Gastrocnemius medialis (tissue), 4 donors: ENCODE measurements around the gene KCNQ2. TPM values are rescaled to one million over a fixed set of nuclear protein-coding genes. Genes with fewer than 3 reads are reported as not detected.

Experiments used
- ATAC-seq, 2 donors: fragments of 150-250 bp; one replicate each; pipeline ENCODE4 v1.9.1; 2016
- DNase-seq, 2 donors: peaks; one replicate each; pipeline ENCODE4 v3.0.0-alpha.2; 2019
- H3K27ac ChIP-seq, 4 donors: fragments of 200-600 bp; sonication (generic); 1 replicate in 1 of 4; 2 replicates in 3 of 4; pipeline ENCODE4 v1.5.1; 2016 to 2018; ENCODE audit warnings: mild to moderate bottlenecking in 2 of 4, moderate library complexity in 1 of 4
- H3K27me3 ChIP-seq, 3 donors: fragments of 200-600 bp; sonication (generic) in 2 of 3; 1 replicate in 1 of 3; 2 replicates in 2 of 3; pipeline versions ENCODE4 v1.5.1 to v1.6.0; 2016 to 2019; ENCODE audit warnings: mild to moderate bottlenecking in 1 of 3, moderate library complexity in 1 of 3
- H3K36me3 ChIP-seq, 2 donors: fragments of 200-600 bp; sonication (generic) in 1 of 2; one replicate each; pipeline ENCODE4 v1.5.1; 2017 to 2018
- H3K4me1 ChIP-seq, 2 donors: fragments of 200-600 bp; sonication (generic) in 1 of 2; one replicate each; pipeline ENCODE4 v1.5.1; 2016 to 2017; ENCODE audit warnings: mild to moderate bottlenecking in 2 of 2
- H3K4me3 ChIP-seq, 4 donors: fragments of 200-600 bp; sonication (generic) in 3 of 4; 1 replicate in 1 of 4; 2 replicates in 3 of 4; pipeline ENCODE4 v1.5.1; 2016 to 2019; ENCODE audit warnings: mild to moderate bottlenecking in 2 of 4
- H3K9me3 ChIP-seq, 3 donors: fragments of 200-600 bp; sonication (generic) in 2 of 3; 1 replicate in 1 of 3; 2 replicates in 2 of 3; pipeline ENCODE4 v1.5.1; 2016 to 2019
- CTCF ChIP-seq, 5 experiments: fragments of 450-650 bp in 3 of 5; fragments of 200-600 bp in 2 of 5; sonication (generic) in 2 of 5; IDR thresholded peaks in 4 of 5; conservative IDR thresholded peaks in 1 of 5; 1 replicate in 4 of 5; 2 replicates in 1 of 5; pipeline ENCODE4 v1.5.1; 2016 to 2019; ENCODE audit warnings: antibody characterized with exemption in 5 of 5, mild to moderate bottlenecking in 3 of 5, moderate library complexity in 3 of 5
- POLR2A ChIP-seq, 2 donors: fragments of 450-650 bp; IDR thresholded peaks; one replicate each; pipeline ENCODE4 v1.6.1; 2017; ENCODE audit warnings: antibody characterized with exemption in 2 of 2, mild to moderate bottlenecking in 2 of 2, moderate library complexity in 2 of 2
- in situ Hi-C, 4 donors: fragments of 200-750 bp; cut with MboI; loops; one replicate each; pipeline versions ENCODE4 v1.15.0 to v1.8.0; 2017; ENCODE audit warnings: low sequenced_read_pairs in 4 of 4
- intact Hi-C: fragments of 100-400 bp; cut with DNase I; formaldehyde crosslinking; loops from one replicate; pipeline ENCODE4 v1.15.1; 2023; ENCODE audit warnings: low total_unique reads
- total RNA-seq, 4 donors: library from RNA; depleted of rRNA; stranded (reverse); fragments of >200 nt; gene quantifications; one replicate each; pipeline versions ENCODE4 v1.1.0 to v1.2.3, GENCODE V29; 2016

The KCNQ2 gene
- total RNA-seq, 4 donors from 2014 or later, result not detected

GRCh38 chr20:63395723-63396122 lies 76.7 kb downstream of the KCNQ2 start:
- no peaks in the 10 kb centered on the region for H3K36me3 ChIP-seq
- no peak for TF ChIP-seq CTCF (IDR thresholded peaks at IDR 0.05 in 4 of 5, conservative IDR thresholded peaks at IDR 0.05 in 1 of 5)
- TF ChIP-seq POLR2A (IDR thresholded peaks at IDR 0.05), result no peak
- no peak overlapping the region for H3K27ac ChIP-seq
- ATAC-seq (no peak), DNase-seq (no peak)
- no peaks in the 10 kb centered on the region for H3K9me3 ChIP-seq
- no peak overlapping the region for H3K4me3 ChIP-seq
- peaks cover 5 to 27% (median 8%) of the 10 kb centered on the region in 3 donors for H3K27me3 ChIP-seq
- no peaks in the 10 kb centered on the region for H3K4me1 ChIP-seq
- in situ Hi-C loops, result no loop called here
- intact Hi-C loops, result no loop called here

GRCh38 chr20:63394920-63395455 lies 77.5 kb downstream of the KCNQ2 start:
- Histone ChIP-seq H3K4me1 (no peaks in the 10 kb centered on the region), H3K4me3 (no peak overlapping the region), H3K9me3 (no peaks in the 10 kb centered on the region), H3K27me3 (peaks cover 5 to 24% (median 8%) of the 10 kb centered on the region in 3 donors), H3K27ac (no peak overlapping the region), H3K36me3 (no peaks in the 10 kb centered on the region)
- ATAC-seq (no peak), DNase-seq (no peak)
- TF ChIP-seq CTCF (IDR thresholded peaks at IDR 0.05 in 4 of 5, conservative IDR thresholded peaks at IDR 0.05 in 1 of 5) (no peak), POLR2A (IDR thresholded peaks at IDR 0.05) (no peak)
- in situ Hi-C loops (no loop called here), intact Hi-C loops (no loop called here)

GRCh38 chr20:63394069-63394919 lies 78.2 kb downstream of the KCNQ2 start:
- Histone ChIP-seq H3K36me3 (no peaks in the 10 kb centered on the region), H3K4me1 (no peaks in the 10 kb centered on the region), H3K4me3 (no peak overlapping the region), H3K27ac (no peak overlapping the region), H3K9me3 (no peaks in the 10 kb centered on the region), H3K27me3 (peaks cover 5 to 27% (median 8%) of the 10 kb centered on the region in 3 donors)
- in situ Hi-C loops (no loop called here), intact Hi-C loops (no loop called here)
- no peak for TF ChIP-seq POLR2A (IDR thresholded peaks at IDR 0.05)
- no peak for TF ChIP-seq CTCF (IDR thresholded peaks at IDR 0.05 in 4 of 5, conservative IDR thresholded peaks at IDR 0.05 in 1 of 5)
- DNase-seq (no peak), ATAC-seq (no peak)

GRCh38 chr20:63393566-63393965 lies 78.9 kb downstream of the KCNQ2 start:
- no peak for TF ChIP-seq CTCF (IDR thresholded peaks at IDR 0.05 in 4 of 5, conservative IDR thresholded peaks at IDR 0.05 in 1 of 5)
- no peak for TF ChIP-seq POLR2A (IDR thresholded peaks at IDR 0.05)
- H3K27ac ChIP-seq, result no peak overlapping the region
- no peak for ATAC-seq
- DNase-seq, result no peak
- intact Hi-C loops (no loop called here), in situ Hi-C loops (no loop called here)
- H3K4me1 ChIP-seq, result no peaks in the 10 kb centered on the region
- H3K36me3 ChIP-seq, result no peaks in the 10 kb centered on the region
- no peaks in the 10 kb centered on the region for H3K9me3 ChIP-seq
- peaks cover 5 to 27% (median 8%) of the 10 kb centered on the region in 3 donors for H3K27me3 ChIP-seq
- H3K4me3 ChIP-seq, result no peak overlapping the region
